Thyroid gland (tissue), 4 donors: ENCODE results near the gene DLX2. TPM values are rescaled to one million over a fixed set of nuclear protein-coding genes. Genes with fewer than 3 reads are reported as not detected.
"Not testable (repeated sequence)": the region's sequence is repeated elsewhere in the genome, so short reads cannot be mapped to it uniquely, and the experiment has no call there.

Experiments used
- DNase-seq, 2 donors: peaks; one replicate each; pipeline ENCODE4 v3.0.0-alpha.2; 2019
- H3K27ac ChIP-seq, 3 donors: fragments of 200-600 bp; sonication (generic); 1 replicate in 2 of 3; 2 replicates in 1 of 3; pipeline ENCODE4 v1.5.1; 2016 to 2019; ENCODE audit warnings: mild to moderate bottlenecking in 1 of 3, moderate library complexity in 1 of 3
- H3K27me3 ChIP-seq: fragments of 200-600 bp; sonication (generic); one replicate; pipeline ENCODE4 v1.5.1; 2019
- H3K36me3 ChIP-seq, 2 donors: fragments of 200-600 bp; sonication (generic); one replicate each; pipeline ENCODE4 v1.5.1; 2016 to 2019
- H3K4me1 ChIP-seq, 2 donors: fragments of 200-600 bp; sonication (generic); one replicate each; pipeline ENCODE4 v1.5.1; 2017 to 2019
- H3K4me3 ChIP-seq, 3 donors: fragments of 200-600 bp; sonication (generic); replicated peaks in 1 of 3; 1 replicate in 2 of 3; 2 replicates in 1 of 3; pipeline ENCODE4 v1.5.1; 2016; ENCODE audit warnings: mild to moderate bottlenecking in 1 of 3
- H3K9me3 ChIP-seq: fragments of 200-600 bp; sonication (generic); one replicate; pipeline ENCODE4 v1.5.1; 2017
- CTCF ChIP-seq, 6 experiments: fragments of 200-600 bp in 3 of 6; fragments of 450-650 bp in 3 of 6; sonication (generic) in 3 of 6; IDR thresholded peaks; one replicate each; pipeline ENCODE4 v1.5.1; 2016 to 2019; ENCODE audit warnings: antibody characterized with exemption in 6 of 6, mild to moderate bottlenecking in 2 of 6, inconsistent platforms in 1 of 6, moderate library complexity in 1 of 6
- POLR2A ChIP-seq, 2 donors: fragments of 450-650 bp; IDR thresholded peaks; one replicate each; pipeline ENCODE4 v1.6.1; 2017; ENCODE audit warnings: antibody characterized with exemption in 2 of 2, mild to moderate bottlenecking in 2 of 2, moderate library complexity in 1 of 2
- WGBS, 2 donors: methylation state at CpG; one replicate each; pipeline ENCODE4 v1.1.5; 2017; 5-methylcytosine and 5-hydroxymethylcytosine counted together
- intact Hi-C: fragments of 100-400 bp; cut with DNase I; formaldehyde crosslinking; loops from one replicate; pipeline ENCODE4 v1.15.1; 2023
- total RNA-seq, 4 donors: library from RNA; depleted of rRNA; stranded (reverse); fragments of >200 nt; gene quantifications; one replicate each; pipeline ENCODE4 v1.2.3, GENCODE V29; 2016

The DLX2 gene
- total RNA-seq, 4 donors from 2014 or later: 0.25 to 0.78 (median 0.40) TPM; not detected in 1

- no peaks in the 10 kb centered on the region for H3K36me3 ChIP-seq
- intact Hi-C loops: no loop called here
- no peak overlapping the region for H3K4me3 ChIP-seq
- DNase-seq: no peak
- no peaks in the 10 kb centered on the region for H3K4me1 ChIP-seq
- TF ChIP-seq POLR2A (IDR thresholded peaks at IDR 0.05): no peak
- no peak for TF ChIP-seq CTCF (IDR thresholded peaks at IDR 0.05)
- no peaks in the 10 kb centered on the region for H3K9me3 ChIP-seq
- H3K27ac ChIP-seq: no peak overlapping the region
- no peaks in the 10 kb centered on the region for H3K27me3 ChIP-seq
Observed at GRCh38 chr2:172128484-172128883, 25.8 kb upstream of the DLX2 start.

- H3K36me3 ChIP-seq: no peaks in the 10 kb centered on the region
- no peaks in the 10 kb centered on the region for H3K9me3 ChIP-seq
- H3K4me3 ChIP-seq: no peak overlapping the region
- H3K27me3 ChIP-seq: no peaks in the 10 kb centered on the region
- H3K27ac ChIP-seq: no peak overlapping the region
- DNase-seq: no peak
- intact Hi-C loops: no loop called here
- 75 to 78% methylated on average over 2 of the region's 2 CpGs for WGBS, 2 donors
- TF ChIP-seq POLR2A (IDR thresholded peaks at IDR 0.05): no peak
- TF ChIP-seq CTCF (IDR thresholded peaks at IDR 0.05): no peak
- H3K4me1 ChIP-seq: no peaks in the 10 kb centered on the region
Observed at GRCh38 chr2:172120118-172120517, 17.4 kb upstream of the DLX2 start.

GRCh38 chr2:172119089-172119488 lies 16.4 kb upstream of the DLX2 start:
- H3K36me3 ChIP-seq: no peaks in the 10 kb centered on the region
- no peaks in the 10 kb centered on the region for H3K9me3 ChIP-seq
- no peaks in the 10 kb centered on the region for H3K4me1 ChIP-seq
- intact Hi-C loops: loop anchor here (10.0 kb wide), 1 partner anchor 514 kb away; no protein-coding TSS in a partner anchor
- no peak overlapping the region for H3K4me3 ChIP-seq
- H3K27ac ChIP-seq: no peak overlapping the region
- DNase-seq: no peak
- H3K27me3 ChIP-seq: no peaks in the 10 kb centered on the region
- TF ChIP-seq POLR2A (IDR thresholded peaks at IDR 0.05) (no peak), CTCF (IDR thresholded peaks at IDR 0.05) (no peak)

GRCh38 chr2:172116107-172116506 lies 13.4 kb upstream of the DLX2 start:
- no peaks in the 10 kb centered on the region for H3K27me3 ChIP-seq
- no peak for DNase-seq
- no peaks in the 10 kb centered on the region for H3K4me1 ChIP-seq
- no peaks in the 10 kb centered on the region for H3K9me3 ChIP-seq
- 63 to 77% methylated on average over 5 of the region's 5 CpGs for WGBS, 2 donors
- TF ChIP-seq CTCF (IDR thresholded peaks at IDR 0.05): no peak
- TF ChIP-seq POLR2A (IDR thresholded peaks at IDR 0.05): no peak
- H3K4me3 ChIP-seq: no peak overlapping the region
- no peaks in the 10 kb centered on the region for H3K36me3 ChIP-seq
- H3K27ac ChIP-seq: no peak overlapping the region
- intact Hi-C loops: loop anchor here (10.0 kb wide), 1 partner anchor 511 kb away; no protein-coding TSS in a partner anchor

- H3K4me1 ChIP-seq: no peaks in the 10 kb centered on the region
- no peak for TF ChIP-seq CTCF (IDR thresholded peaks at IDR 0.05)
- no peak for TF ChIP-seq POLR2A (IDR thresholded peaks at IDR 0.05)
- H3K9me3 ChIP-seq: no peaks in the 10 kb centered on the region
- DNase-seq: no peak
- H3K36me3 ChIP-seq: no peaks in the 10 kb centered on the region
- peaks cover 4% of the 10 kb centered on the region for H3K27me3 ChIP-seq
- intact Hi-C loops: loop anchor here (10.0 kb wide), 1 partner anchor 510 kb away; no protein-coding TSS in a partner anchor
- WGBS, 2 donors: 77 to 90% methylated on average over 3 of the region's 3 CpGs
- no peak overlapping the region for H3K4me3 ChIP-seq
- no peak overlapping the region for H3K27ac ChIP-seq
Observed at GRCh38 chr2:172114579-172114978, 11.9 kb upstream of the DLX2 start.

GRCh38 chr2:172114176-172114575 lies 11.5 kb upstream of the DLX2 start:
- not testable (repeated sequence) for DNase-seq, H3K36me3 ChIP-seq, H3K4me3 ChIP-seq, H3K9me3 ChIP-seq, H3K27ac ChIP-seq, H3K27me3 ChIP-seq, H3K4me1 ChIP-seq
- intact Hi-C loops: loop anchor here (10.0 kb wide), 1 partner anchor 509 kb away; no protein-coding TSS in a partner anchor
- whole genome bisulfite sequencing, 2 donors: 86 to 92% methylated on average over 6 of the region's 6 CpGs
